Endothelial cell (in vitro differentiated cells): ENCODE data around the gene COQ8A. TPM values are rescaled to one million over a fixed set of nuclear protein-coding genes. Genes with fewer than 3 reads are reported as not detected.

ENCODE experiments used
- DNase-seq: peaks from one replicate; pipeline ENCODE4 v3.0.0; 2021; ENCODE audit warnings: low spot score
- H3K27ac Mint-ChIP-seq: one replicate; pipeline ENCODE4 v1.8.0; 2021; ENCODE audit warnings: mixed read lengths, inconsistent platforms; ENCODE audit not compliant: unreplicated experiment
- H3K27me3 Mint-ChIP-seq: one replicate; pipeline ENCODE4 v1.8.0; 2021; ENCODE audit warnings: mild to moderate bottlenecking, moderate library complexity, mixed read lengths, inconsistent platforms; ENCODE audit not compliant: unreplicated experiment
- H3K36me3 Mint-ChIP-seq: one replicate; pipeline ENCODE4 v1.8.0; 2021; ENCODE audit warnings: mild to moderate bottlenecking, low read depth, mixed read lengths, inconsistent platforms; ENCODE audit not compliant: unreplicated experiment
- H3K4me1 Mint-ChIP-seq: one replicate; pipeline ENCODE4 v1.8.0; 2021; ENCODE audit warnings: mild to moderate bottlenecking, mixed read lengths, inconsistent platforms; ENCODE audit not compliant: unreplicated experiment
- H3K4me3 Mint-ChIP-seq: one replicate; pipeline ENCODE4 v1.8.0; 2021; ENCODE audit warnings: mild to moderate bottlenecking, mixed read lengths, inconsistent platforms; ENCODE audit not compliant: unreplicated experiment
- H3K9me3 Mint-ChIP-seq: one replicate; pipeline ENCODE4 v1.8.0; 2021; ENCODE audit warnings: mixed read lengths, inconsistent platforms; ENCODE audit not compliant: unreplicated experiment
- total RNA-seq: library from RNA; stranded (reverse); fragmentation: NEBNext Ultra II Directional; extraction: Animal tissue kit (Norgen Biotek cat#: 25700); gene quantifications from one replicate; pipeline ENCODE4 v1.2.1, GENCODE V29; 2021; ENCODE audit not compliant: unreplicated experiment
- TF ChIP-seq, protein P1 (sequence below): fragments of 200-600 bp; sonication (generic); IDR thresholded peaks from one replicate; pipeline ENCODE4 v1.5.0; 2021; ENCODE audit warnings: antibody characterized with exemption; ENCODE audit not compliant: unreplicated experiment

Gene COQ8A
- total RNA-seq, 1 donor from 2014 or later = 22.7 TPM

DNA sequence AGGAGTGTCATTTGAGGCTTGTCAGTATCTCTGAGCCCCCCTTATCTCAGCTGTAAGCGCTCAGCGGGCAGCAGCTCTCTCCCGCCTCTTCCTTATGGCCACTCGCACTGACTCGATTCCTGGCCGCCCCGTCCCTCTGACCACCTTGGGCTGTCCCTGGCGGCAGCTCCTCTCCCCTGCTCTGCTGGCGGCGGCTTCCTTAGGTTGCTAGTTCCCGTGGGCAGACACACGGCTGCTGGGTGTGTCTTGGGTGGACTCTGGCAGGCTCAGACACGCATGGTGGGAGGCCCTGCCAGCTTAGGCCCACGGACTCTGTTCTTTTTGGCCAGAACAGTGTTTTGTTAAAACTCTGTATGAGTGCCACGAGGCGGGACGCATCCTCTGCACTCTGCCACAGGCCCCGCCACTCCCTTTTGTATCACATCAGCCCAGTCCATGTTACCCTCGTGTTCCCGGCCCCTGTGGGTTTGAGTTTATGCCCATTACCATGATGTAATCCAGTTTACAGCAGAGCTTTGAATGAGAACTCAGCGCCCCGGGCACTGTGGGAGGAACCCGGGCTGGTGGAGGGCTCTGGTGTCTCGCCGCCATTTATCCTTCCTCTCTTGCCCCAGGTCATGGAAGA is 45.9 kb downstream of the COQ8A start:
- Mint-ChIP-seq H3K4me3 (no peak overlapping the region), H3K4me1 (peaks cover 29% of the 10 kb centered on the region), H3K27me3 (peaks cover 6% of the 10 kb centered on the region), H3K9me3 (no peaks in the 10 kb centered on the region), H3K27ac (no peak overlapping the region), H3K36me3 (peaks cover 20% of the 10 kb centered on the region)
- no peak for DNase-seq
- TF ChIP-seq, protein P1, sequence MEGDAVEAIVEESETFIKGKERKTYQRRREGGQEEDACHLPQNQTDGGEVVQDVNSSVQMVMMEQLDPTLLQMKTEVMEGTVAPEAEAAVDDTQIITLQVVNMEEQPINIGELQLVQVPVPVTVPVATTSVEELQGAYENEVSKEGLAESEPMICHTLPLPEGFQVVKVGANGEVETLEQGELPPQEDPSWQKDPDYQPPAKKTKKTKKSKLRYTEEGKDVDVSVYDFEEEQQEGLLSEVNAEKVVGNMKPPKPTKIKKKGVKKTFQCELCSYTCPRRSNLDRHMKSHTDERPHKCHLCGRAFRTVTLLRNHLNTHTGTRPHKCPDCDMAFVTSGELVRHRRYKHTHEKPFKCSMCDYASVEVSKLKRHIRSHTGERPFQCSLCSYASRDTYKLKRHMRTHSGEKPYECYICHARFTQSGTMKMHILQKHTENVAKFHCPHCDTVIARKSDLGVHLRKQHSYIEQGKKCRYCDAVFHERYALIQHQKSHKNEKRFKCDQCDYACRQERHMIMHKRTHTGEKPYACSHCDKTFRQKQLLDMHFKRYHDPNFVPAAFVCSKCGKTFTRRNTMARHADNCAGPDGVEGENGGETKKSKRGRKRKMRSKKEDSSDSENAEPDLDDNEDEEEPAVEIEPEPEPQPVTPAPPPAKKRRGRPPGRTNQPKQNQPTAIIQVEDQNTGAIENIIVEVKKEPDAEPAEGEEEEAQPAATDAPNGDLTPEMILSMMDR = no peak

DNA sequence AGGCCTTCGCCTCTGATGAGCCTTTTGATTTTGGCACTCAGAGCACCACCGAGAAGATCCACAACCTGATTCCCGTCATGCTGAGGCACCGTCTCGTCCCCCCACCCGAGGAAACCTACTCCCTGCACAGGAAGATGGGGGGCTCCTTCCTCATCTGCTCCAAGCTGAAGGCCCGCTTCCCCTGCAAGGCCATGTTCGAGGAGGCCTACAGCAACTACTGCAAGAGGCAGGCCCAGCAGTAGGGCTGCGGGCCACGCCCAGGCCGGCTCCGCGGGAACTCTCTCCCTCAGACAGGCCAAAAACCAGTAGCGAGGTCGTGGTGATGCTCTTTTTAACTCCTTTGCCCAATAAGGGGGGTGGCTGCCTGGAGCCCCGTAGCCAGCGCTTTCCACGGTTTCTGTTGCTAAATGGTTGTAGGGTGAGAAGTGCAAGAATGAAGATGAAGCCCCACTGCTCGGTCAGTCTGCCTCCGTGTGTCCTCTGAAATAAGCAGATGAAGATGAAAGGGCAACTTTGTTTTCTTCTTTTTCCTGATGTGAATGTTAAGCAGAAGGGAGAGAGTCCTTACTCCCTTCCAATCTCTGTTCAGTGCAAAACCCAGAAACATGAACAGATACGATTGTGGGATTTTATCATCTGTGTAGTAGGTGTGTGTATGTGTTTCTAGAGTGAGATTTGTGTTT is 46.5 kb downstream of the COQ8A start:
- Mint-ChIP-seq H3K4me3 (peak overlapping the region; percentile 10), H3K4me1 (peaks cover 29% of the 10 kb centered on the region), H3K27me3 (peaks cover 6% of the 10 kb centered on the region), H3K9me3 (no peaks in the 10 kb centered on the region), H3K36me3 (peaks cover 20% of the 10 kb centered on the region), H3K27ac (peak overlapping the region; percentile 52)
- no peak for DNase-seq
- TF ChIP-seq, protein P1 = no peak

DNA sequence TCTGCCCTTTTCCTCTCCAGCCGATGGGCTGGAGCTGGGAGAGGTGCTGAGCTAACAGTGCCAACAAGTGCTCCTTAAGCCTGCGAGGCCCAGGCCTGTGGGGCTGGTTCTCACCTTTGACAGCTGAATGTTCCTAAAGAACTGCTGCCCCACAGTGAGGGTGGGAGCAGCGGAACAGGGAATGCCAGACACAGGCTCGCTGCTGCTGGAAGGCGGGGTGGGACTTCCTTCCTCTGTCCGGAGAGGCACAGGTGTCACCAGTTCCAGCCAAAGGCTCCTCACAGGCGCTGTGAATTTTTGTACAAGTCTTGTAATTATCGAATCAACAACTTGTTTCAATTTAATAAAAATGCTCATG is 47.1 kb downstream of the COQ8A start:
- H3K27ac Mint-ChIP-seq = no peak overlapping the region

DNA sequence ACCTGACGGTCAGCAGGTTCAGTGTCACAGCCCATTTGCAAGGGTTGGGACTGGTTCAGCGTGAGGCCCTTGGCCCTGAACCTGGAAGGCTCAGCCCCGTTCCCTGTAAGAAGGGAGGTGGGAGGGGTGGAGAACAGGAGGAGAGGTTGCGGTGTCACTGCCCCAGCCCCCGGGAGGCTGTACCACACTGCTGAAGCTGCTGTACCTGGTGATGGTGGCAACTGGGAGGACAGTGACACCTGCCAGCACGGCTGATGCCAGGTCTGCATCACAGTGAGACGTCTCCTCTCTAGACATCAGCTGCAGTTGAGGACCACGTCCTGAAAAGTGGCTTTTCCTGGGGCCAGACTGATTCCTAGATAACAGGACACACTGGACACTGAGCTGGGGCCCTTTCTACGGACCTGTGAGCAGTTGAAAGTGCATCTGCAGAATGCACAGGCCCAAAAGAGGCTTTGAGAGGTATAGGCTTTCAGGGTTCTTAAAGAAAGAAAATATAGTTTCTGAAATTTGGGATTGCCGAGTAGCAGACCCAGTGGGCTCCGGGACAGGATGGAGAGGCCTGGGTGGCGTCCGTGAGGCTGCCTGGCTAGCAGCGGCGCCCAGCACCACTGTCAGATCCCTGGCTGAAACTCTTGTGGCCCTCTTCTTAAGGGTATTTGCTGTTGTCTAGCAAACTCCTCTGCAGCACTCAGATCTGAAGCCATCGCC is 47.7 kb downstream of the COQ8A start:
- no peak overlapping the region for H3K27ac Mint-ChIP-seq
- H3K36me3 Mint-ChIP-seq = peaks cover 20% of the 10 kb centered on the region
- TF ChIP-seq, protein P1 = no peak
- H3K9me3 Mint-ChIP-seq = no peaks in the 10 kb centered on the region
- no peak for DNase-seq
- H3K4me1 Mint-ChIP-seq = peaks cover 29% of the 10 kb centered on the region
- H3K4me3 Mint-ChIP-seq = no peak overlapping the region
- peaks cover 6% of the 10 kb centered on the region for H3K27me3 Mint-ChIP-seq

More for the DNA sequence above, 47.1 kb downstream of the COQ8A start:
- DNase-seq = no peak
- peaks cover 20% of the 10 kb centered on the region for H3K36me3 Mint-ChIP-seq
- no peak overlapping the region for H3K4me3 Mint-ChIP-seq
- TF ChIP-seq, protein P1 = no peak
- peaks cover 29% of the 10 kb centered on the region for H3K4me1 Mint-ChIP-seq
- H3K27me3 Mint-ChIP-seq = peaks cover 6% of the 10 kb centered on the region
- H3K9me3 Mint-ChIP-seq = no peaks in the 10 kb centered on the region

DNA sequence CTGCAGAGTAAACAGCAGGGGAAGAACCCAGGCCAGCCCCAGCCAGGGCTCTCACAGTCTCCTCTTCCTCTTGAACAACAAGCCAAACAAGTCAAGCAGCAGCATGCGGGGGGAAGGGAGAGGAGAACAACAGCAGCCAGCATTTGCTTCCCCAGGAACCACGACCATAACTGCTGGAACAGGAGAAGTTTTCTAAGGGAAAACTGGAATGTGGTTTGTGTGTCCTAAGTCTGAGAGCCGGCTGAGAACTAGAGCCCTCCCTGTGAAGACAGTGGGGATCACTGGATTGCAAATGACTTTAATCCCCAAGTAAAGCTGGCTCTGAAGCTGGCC is 48.2 kb downstream of the COQ8A start:
- Mint-ChIP-seq H3K4me1 (peaks cover 29% of the 10 kb centered on the region), H3K36me3 (peaks cover 22% of the 10 kb centered on the region), H3K4me3 (no peak overlapping the region), H3K27ac (peak overlapping the region; percentile 24), H3K27me3 (peaks cover 5% of the 10 kb centered on the region), H3K9me3 (no peaks in the 10 kb centered on the region)
- no peak for DNase-seq
- TF ChIP-seq, protein P1 = no peak
